Midbrain (tissue), 1 donor: ENCODE results near the gene AGPAT4.
A peak's percentile ranks its signal among the peaks of the same experiment; 100 is the strongest.
"Not testable (repeated sequence)": the region's sequence is repeated elsewhere in the genome, so short reads cannot be mapped to it uniquely, and the experiment has no call there.

Experiments
- DNase-seq: peaks from one replicate; lab custom pipeline; 2025; lab: John Stamatoyannopoulos, UW

AGPAT4 gene

DNA sequence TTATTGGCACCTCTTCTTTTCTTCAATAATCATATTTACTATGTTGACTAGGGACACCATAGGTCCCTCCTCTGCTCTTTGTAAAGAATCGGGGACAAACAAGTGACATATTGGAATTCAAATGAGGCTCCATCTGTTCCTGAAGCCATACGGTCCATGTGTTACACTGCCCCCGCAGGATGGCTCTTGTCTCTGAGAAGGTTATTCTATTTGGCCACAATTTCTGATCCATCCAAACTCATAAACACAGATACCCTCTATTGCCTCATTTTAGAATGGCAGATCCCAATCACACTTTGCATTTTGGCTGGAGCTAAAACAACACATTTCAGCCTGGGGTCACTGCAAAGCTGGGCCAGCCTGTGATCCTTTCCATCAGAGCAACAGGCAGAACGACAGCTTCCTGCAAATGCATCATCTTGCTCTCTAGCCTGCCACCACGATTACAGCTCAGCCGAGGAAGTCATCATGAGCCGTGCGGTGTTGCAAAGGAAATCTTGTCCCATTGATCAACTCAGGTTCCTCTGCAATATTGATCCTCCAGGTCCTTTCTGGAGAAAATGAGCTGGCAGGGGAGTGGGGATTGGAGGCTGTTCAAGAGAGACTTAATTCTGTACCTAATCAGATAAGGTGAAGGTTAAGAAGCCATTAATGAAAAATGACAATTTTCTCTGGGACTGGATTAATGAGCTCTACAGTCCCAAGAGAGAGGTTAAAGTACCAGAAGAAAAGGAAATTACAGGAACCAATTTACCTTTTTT lies 73.1 kb downstream of the AGPAT4 start:
- no peak for DNase-seq

DNA sequence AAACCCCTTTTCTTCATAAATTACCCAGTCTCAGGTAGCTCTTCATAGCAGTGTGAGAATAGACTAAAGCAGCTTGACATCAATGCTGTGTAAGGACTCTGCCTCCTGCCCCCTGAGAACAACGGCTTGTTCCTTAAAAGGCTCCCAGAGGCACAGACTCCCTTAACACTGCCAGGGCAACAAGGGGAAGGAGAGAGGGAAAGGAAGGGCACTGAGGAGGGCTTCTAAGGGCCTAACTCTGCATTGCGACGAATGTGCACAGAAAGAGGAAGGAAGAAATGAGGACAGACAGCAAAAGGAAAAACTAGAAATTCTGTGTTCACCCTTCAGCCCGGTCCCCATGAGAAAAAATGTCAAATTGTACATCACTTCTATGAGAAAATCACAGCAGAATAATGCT lies 74.0 kb downstream of the AGPAT4 start:
- DNase-seq: no peak

DNA sequence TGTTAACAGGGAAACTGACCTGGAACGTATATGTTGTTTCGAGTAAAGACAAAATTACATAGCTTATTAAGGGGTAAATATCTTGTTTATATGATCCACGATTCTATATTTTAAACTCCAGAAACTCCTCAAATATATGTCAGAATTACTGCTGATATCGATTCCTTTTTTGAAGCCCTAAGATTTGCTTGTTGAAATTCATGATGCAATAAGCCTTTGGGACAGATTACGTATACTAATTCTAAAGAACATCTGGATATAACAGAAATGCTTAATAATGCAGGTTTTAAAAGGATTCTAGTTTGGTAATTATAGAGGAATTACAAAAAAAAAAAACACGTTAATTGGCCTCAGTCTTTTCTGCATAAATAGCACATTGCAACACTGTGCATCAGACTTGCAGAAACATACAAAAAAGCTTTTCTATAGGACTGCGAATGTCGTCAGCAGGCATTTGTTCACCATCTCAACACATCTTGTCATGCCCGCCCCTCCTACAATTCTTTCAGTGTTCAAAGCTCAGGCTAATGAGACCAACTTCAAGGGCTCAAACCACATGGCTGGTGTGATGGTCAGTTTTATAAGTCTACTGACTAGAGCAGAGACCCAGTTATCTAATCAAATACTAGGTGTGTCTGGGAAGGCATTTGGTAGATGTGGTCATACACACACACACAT lies 74.9 kb downstream of the AGPAT4 start:
- DNase-seq: no peak

- no peak for DNase-seq
These were observed 75.7 kb downstream of the AGPAT4 start for GRCh38 chr6:161198176-161198575.

DNA sequence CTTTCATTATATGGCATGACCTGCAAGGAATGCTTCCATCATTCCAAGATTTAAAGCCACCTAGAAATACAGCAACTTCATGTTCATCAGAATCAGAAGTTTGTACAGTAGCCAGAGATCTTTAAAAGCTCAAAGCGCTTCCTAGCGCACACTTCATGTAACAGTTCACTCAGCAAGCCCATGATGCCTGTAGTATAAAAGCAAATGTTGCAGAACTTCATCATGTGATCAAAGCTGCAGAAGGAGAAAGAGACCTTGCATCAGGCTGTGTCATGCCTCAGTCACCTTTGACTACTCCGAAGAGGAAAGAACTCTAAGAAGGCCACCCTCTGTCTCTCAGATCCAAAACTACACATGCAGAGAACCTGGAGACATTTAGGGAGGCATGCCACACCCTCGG lies 78.5 kb downstream of the AGPAT4 start:
- DNase-seq: no peak

DNA sequence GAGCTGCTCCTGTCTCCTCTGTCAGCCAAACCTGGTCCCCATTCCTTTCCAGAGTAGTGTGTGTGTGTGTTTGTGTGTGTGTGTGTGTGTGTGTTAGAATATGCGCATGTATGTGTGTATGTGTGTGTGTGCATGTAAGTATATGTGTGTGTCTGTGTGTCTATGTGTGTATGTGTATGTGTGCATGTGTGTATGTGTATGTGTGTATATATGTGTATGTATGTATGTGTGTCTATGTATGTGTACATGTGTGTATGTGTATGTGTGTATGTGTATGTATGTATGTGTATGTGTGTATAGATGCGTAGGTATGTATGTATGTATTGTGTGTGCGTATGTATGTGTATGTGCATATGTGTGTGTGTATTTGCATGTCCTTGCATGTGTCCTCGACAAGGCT lies 79.5 kb downstream of the AGPAT4 start:
- DNase-seq: no peak

DNA sequence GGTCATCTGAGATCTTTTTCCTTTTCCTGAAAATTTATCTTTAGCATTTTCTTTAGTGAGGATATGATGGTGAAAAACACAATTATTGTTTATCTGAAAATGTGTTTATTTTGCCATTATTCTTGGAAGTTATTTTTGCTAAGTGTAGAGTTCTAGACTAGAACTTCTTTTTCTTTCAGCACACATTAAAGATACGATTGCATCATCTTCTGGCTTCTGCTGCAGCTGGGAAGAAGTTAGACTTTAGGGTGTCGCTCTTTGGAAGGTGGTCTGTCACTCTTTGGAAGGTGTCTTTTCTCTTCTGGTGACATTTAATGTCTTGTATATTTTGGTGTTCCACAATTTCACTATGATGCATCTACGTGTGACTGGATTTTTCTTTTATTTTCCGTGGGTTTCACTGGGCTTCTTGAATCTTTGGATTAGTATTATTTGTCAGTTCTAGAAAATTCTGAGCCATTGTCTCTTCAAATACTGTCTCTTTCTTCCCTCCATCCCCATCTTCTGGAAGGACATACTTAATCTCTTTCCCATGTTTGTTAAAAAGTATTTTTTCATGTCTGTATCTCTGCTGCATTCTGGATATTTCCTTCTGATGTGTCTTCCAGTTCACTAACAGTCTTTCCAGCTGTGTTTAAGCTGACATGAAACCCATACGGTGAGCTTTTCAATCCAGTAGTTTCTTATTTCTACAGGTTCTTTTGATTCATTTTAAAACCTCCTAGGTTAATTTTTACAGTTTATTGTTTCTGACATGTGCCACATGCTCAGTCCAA lies 81.0 kb downstream of the AGPAT4 start:
- no peak for DNase-seq

DNA sequence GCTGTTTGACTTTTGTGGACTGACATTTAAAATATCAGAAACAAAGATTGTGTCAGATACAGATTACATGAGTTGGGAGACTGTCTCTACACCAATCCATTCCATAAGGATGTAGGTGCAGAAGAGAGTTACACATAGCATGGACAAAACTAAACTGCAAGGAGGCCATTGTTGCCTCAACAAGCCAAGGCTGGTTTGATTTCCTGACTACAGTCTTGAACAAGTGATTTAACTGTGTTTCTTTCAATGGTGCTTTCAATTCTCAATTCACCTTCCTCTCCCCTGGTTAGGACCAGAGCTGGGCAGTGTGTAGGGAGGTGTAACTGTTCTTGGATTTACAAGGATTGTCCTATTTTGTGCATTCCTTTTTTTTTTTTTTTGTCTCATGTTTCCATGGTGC lies 82.2 kb downstream of the AGPAT4 start:
- no peak for DNase-seq

- no peak for DNase-seq
These were observed 82.9 kb downstream of the AGPAT4 start for GRCh38 chr6:161191007-161191406.

DNA sequence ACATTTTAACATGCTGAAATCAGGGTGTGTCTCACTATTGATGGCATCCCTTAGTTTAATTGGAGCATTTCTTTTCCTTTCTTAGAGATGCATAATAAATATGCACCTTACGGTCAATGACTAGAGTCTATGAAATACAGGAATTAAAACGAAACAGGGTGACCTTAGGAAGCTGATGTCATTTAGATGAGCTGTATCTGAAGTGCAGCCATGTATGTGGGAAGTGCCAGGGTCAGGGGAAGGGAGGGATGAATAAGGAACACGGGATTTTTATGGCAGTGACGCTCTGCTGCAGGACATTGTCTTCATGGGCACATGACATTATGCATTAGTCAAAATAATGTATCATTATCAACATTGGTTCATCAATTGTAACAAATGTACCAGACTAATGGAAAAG lies 84.0 kb downstream of the AGPAT4 start:
- no peak for DNase-seq

GRCh38 chr6:161188547-161189465 lies 85.1 kb downstream of the AGPAT4 start:
- DNase-seq: no peak

DNA sequence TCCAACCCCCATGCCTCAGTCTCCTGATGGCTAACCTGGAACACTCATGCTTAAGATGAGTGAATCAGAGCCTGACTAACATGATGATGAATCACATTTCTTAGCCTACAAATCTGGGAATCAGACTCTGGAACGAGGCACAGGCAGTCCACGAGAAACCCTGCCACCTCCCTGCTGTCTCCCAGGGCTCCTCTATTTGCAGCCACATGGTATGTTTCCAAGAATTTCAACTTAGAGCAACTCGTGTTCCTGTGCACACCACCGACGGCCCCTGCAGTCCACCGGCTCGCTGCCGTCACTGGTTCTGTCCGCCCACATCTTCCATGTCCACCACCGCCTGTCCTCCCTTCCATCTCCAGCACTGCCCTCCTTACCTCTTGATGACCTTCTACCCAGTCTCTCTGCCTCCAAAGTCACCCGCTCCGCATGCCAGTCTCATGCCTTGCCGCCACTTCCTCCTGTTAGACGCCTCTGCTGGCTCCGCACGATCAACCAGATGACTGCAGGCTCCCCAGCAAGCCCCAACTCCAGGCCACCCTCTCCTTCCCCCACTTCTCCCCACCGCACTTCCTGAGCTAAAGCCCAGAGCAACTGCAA lies 87.6 kb downstream of the AGPAT4 start:
- DNase-seq: peak; percentile 30

DNA sequence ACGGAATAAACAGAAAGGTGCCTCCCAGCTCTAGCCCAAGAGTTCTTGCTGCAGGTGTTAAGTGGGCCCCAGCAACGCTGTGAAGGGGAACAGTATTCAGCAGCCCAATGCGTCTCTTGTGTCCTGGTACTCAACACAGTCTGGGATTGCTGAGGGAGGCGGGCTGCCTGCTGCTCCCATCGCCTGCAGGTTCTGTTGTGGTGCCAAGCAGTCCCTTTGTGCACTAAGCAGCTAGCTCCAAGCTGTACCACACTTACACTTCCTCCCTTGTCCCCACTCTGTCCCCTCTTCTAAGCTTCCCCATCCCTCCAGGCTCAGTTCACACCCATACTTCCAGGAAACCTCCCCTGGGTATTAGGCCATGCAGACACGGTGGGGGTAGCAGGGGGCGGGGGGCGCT lies 92.7 kb downstream of the AGPAT4 start:
- DNase-seq: no peak

- not testable (repeated sequence) for DNase-seq
These were observed 95.7 kb downstream of the AGPAT4 start for GRCh38 chr6:161178155-161178554.

- DNase-seq: not testable (repeated sequence)
These were observed 97.4 kb downstream of the AGPAT4 start for GRCh38 chr6:161176428-161176827.

DNA sequence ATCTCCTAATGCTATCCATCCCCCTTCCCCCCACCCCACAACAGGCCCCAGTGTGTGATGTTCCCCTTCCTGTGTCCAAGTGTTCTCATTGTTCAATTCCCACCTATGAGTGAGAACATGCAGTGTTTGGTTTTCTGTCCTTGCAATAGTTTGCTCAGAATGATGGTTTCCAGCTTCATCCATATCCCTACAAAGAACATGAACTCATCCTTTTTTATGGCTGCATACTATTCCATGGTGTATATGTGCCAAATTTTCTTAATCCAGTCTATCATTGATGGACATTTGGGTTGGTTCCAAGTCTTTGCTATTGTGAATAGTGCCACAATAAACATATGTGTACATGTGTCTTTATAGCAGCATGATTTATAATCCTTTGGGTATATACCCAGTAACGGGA lies 101.1 kb downstream of the AGPAT4 start:
- DNase-seq: not testable (repeated sequence)

DNA sequence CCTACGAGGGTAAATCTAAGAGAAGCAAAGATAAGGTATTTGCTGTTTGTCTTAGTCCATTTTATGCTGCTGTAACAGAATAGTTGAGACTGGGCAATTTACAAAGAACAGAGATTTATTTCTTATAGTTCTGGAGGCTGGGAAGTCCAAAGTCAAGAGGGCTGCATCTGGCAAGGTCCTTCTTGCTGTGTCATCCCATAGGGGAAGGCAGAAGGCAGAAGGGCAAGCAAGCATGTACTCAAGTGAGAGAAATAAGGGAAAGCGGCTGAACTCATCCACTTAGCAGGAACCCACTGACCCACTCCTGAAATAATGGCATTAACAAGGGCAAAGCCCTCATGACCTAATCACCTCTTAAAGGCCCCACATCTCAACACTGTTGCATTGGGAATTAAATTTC lies 102.7 kb downstream of the AGPAT4 start:
- no peak for DNase-seq

DNA sequence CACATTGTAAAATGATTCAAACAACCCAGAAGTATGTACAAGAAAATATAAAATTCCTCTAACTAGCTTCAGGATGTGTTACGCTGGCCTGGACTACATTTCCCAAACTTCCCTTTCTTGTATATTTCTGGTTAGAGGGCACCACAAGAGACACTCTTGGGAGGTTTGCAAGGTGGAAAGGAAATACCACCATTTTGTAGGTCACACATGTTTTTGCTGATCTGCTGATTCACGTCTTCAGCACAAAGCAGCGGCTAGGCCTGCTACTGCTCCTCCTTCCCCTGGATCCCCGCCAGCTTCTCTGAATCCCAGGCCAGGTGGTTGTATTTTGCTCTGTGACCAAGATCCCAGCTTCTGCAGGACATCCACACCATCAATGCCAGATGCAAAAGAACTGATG lies 104.2 kb downstream of the AGPAT4 start:
- no peak for DNase-seq

GRCh38 chr6:161169035-161169434 lies 104.8 kb downstream of the AGPAT4 start:
- no peak for DNase-seq

GRCh38 chr6:161168281-161168891 lies 105.5 kb downstream of the AGPAT4 start:
- DNase-seq: peak; percentile 18

GRCh38 chr6:161166677-161167076 lies 107.2 kb downstream of the AGPAT4 start:
- no peak for DNase-seq
